ENCODE measurements around the gene CCDC150.
"Not testable (repeated sequence)": the region's sequence is repeated elsewhere in the genome, so short reads cannot be mapped to it uniquely, and the experiment has no call there.

The CCDC150 gene

DNA sequence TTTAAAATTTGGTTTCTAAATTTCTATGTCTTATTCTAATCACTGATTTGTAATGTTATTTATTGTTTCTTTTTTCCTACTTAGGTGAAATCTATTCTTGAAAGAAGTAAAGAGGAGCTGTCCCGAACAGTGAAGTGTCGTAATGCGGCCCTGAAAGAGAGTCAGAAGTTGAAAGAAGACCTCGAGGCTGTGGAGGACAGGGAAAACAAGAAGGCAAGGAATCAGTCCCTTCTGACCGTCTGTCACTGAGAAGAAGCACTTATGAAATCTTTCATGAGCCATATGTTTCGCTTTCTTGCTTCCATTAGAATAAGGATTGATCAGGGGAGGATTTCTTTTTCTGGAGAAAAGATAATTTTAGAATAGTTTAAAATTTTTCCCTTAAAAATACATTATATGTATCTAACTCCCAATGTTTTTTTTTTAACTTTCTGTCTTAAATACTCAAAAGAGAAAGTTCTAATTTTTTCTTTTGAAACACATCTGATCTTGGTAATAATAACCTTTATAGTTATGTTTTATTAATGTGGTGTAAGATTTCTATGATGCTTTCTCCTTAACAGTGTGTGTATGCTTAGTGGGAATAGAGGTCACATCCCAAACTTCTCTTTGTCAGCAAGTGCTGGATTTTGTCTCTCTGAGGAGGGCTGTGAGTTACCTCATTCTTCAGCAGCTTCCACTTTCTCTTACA lies 79.0 kb downstream of the CCDC150 start:
- no peak for DNase-seq

DNA sequence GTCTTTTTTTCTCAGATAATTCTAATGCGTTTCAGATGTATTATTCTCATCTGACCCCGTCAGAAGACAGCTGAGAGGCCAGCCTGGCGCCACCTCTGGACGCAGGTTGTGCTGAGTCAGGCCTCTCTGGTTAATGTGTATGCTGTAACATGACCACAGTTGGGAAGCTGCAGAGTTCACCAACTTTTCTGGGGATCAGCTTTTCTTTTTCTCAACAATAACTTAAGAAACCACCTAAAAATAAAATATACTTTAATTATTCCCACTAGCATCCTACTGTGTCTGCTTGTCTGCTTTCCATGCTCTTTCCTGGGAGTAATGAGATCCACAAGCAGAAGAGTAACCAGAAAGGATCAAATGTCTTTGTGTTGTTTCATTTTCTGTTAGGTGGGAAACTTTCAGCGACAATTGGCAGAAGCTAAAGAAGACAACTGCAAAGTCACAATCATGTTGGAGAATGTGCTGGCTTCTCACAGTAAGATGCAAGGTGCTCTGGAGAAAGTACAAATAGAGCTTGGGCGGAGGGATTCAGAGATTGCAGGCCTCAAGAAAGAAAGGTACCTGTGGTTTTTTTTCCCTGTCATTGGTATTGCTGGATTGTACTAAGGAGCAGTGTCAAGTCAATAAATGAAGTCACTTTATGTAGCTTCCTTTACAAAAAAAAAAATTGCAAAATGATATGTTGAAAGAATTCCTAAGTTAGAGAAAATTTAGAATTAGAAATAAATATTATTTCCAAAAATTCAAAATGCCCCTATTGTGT lies 79.8 kb downstream of the CCDC150 start:
- peak; percentile 24 for DNase-seq

DNA sequence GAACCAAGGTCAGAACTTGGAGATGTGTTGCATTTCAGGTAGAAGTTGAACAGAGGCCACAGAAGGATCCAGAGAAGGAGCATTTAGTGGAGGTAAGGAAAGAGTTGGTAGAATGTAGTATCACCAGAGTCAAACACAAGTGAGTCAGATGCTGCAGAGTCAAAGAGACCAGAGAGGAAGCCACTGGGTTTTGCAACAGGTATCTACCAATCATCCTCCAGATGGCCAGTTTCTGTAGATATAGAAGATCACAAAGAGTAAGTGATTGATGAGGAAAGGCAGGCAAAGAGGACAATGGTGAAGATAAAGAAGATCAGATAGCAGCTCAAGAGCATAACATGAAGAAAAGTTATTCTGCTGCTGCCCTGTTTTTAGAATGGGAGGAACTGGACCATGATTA lies 84.1 kb downstream of the CCDC150 start:
- no peak for DNase-seq

DNA sequence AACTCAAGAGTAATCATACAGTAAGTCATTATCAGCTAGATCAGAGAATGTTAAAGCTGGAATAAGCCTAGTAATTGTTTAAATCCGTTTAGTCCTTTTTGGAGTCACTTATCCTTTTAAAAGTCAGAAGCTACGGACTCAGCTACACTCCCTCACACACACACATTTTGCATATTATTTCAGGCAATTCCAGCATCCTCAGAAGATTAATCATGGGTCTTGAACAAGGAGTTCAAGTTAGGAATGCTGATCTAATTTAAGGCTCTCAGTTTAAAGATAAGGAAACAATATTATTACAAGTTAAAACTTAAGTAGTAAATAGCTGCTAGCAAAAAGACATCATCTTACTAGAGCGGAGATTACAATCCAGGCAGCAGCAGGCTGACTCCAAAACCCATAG lies 85.7 kb downstream of the CCDC150 start:
- no peak for DNase-seq

DNA sequence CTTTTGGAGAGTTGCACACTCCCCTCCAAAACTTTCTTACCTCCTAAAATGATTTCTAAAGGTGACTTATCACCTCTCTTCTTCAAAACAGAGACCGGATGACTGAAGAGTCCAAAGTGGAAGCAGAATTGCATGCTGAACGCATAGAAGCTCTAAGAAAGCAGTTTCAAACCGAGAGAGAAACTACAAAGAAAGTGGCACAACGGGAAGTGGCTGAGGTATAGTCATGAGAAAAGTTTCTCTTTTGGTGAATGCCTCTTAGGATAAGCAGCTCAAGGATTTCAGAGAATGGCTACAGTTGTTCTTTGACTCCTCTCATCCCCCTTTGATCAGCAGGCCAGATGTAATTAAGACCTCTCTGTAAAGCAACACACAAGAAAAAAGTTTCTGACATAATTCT lies 86.4 kb downstream of the CCDC150 start:
- DNase-seq, result no peak

DNA sequence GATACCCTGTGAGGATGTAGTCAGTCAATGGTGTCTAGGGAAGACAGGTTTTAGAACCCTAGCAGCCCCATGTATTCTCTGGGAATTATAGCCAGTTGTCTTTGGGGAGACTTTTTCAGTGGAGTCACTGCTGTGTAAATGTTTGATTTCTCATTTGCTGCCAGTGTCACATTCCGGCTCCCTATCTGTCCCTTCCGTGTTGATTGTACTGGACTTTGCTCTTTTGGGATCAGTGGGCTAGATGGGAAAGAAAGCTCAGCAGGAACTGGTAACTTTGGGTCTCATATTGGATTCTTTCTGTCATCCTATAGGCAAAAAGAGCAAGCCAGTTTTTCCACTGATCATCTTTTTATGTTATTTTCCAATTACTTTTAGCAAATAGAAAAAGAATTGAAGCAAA lies 89.9 kb downstream of the CCDC150 start:
- no peak for DNase-seq

DNA sequence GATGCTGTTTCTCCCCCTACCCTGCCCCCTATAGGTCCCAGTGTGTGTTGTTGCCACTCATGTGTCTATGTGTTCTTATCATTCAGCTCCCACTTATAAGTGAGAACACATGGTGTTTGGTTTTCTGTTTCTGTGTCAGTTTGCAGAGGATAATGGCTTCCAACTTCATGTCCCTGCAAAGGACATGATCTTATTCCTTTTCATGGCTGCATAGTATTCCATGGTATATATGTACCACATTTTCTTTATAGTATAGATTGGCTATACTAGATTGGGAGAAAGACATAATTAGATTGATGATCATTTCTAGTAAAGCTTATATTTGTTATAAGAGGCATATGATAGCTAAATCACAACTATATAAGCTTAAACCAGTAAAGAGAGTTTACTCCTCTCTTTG lies 97.1 kb downstream of the CCDC150 start:
- DNase-seq, result not testable (repeated sequence)

DNA sequence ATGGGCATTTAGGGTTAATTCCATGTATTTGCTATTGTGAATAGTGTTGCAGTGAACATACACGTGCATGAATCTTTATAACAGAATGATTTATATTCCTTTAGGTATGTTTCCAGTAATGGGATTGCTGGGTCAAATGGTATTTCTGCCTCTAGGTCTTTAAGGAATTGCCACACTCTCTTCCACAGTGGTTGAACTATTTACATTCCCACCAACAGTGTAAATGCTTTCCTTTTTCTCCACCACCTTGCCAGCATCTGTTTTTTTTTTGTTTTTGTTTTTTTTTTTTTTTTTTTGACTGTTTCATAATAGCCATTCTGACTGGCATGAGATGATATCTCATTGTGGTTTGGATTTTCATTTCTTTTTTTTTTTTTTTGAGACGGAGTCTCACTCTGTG lies 97.5 kb downstream of the CCDC150 start:
- no peak for DNase-seq

DNA sequence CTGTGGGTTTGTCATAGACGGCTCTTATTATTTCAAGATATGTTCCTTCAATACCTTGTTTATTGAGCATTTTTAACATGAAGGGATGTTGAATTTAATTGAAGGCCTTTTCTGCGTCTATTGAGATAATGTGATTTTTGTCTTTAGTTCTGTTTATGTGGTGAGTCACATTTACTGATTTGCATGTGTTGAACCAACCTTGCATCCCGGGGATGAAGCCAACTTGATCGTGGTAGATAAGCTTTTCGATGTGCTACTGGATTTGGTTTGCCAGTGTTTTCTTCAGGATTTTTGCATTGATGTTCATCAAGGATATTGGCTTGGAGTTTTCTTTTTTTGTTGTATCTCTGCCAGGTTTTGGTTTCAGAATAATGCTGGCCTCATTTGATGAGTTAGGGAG lies 99.5 kb downstream of the CCDC150 start:
- no peak for DNase-seq

DNA sequence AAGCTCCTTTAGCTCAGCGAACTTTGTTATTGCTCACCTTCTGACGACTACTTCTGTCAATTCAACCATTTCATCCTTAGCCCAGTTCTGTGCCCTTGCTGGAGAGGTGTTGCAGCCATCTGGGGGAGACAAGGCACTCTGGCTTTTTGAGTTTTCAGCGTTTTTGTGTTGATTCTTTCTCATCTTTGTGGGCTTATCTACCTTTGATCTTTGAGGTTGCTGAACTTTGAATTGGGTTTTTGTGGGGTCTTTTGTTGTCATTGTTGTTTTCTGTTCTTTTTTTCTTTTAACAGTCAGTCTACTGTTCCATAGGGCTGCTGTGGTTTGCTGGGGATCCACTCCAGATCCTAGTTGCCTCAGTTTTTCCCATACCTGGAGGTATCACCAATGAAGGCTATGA lies 102.7 kb downstream of the CCDC150 start:
- DNase-seq, result no peak

DNA sequence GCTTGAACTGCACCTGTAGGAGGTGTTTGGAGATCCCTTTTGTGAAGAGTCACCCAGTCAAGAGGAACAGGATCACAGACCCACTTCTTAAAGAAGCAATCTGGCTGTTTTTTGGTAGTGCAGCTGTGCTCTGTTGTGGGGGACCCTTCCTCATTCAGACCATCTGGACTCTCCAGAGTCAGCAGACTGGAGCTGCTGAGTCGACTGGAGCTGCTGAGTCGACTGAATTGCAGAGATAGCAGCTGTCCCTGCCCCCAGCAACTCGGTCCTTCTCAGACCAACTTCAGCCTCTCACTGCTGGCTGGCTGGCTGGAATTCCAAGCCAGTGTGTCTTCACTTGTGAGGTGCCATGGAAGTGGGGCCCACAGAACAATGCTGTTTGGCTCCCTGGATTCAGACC lies 103.2 kb downstream of the CCDC150 start:
- no peak for DNase-seq

DNA sequence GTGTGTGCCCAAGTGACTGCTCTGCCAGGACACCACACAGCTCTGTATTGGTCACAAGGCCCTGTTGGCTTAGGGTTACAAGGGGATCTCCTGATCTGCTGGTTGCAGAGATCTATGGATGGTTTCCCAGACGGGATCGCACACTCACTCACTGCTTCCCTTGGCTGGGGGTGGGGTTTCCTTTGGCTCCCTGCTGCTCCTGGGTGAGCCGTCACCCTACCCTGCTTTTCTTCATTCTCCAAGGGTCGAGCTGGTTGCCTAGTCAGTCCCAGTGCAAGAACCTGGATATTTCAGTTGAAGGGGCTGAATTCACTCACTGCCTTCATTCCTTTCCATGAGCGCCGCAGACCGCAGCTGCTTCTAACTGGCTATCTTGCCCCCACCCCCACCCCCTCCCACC lies 103.7 kb downstream of the CCDC150 start:
- no peak for DNase-seq

DNA sequence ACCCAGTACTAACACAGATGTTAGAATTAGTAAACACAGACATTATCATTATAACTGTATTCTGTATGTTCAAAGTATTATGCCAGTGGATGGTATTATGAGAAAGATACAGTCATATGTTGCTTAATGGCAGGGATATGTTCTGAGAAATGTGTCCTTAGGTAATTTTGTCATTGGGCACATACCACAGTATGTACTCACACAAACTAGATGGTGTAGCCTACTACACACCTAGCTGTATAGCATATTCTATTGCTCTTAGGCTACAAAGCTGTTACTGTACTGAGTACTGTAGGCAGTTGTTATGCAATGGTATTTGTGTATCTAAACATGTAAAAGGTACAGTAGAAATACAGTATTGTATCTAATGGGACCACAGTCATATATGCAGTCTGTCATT lies 106.2 kb downstream of the CCDC150 start:
- no peak for DNase-seq

DNA sequence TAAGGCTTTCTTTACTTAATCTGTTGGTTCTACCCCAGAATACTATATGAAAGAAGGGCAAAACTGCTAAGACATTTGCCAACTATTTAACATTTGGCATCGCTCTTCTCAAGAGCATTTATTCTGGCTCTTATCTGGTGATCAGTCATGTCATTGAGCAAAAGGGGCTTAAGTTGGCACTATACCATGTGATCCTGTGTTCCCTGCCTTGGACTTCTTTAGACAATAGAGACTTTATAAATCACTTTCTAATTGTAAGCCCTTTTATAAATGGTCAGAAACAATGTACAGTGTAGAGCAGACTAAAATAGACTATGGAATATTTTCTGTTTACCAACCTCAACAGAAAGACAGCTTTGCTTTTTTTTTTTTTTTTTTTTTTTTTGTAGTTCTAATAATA lies 107.9 kb downstream of the CCDC150 start:
- DNase-seq, result no peak

DNA sequence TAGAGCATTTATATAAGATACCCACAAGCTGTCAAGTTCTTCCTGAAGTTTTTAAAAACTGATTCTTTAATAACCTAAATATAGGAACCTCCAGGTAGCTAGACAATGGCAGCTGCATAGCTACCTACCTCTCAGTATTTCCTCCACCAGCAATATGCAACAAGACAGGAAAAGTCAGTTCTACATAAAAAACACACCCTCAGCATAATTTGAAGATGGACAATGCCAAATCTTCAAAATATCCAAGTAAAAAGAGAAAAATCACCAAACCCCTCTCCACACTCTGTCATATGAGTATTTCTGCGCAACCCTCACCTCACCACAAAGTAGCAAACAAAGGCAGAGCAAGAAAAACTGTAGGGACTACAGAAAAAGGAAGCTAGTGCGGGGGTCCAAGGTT lies 108.6 kb downstream of the CCDC150 start:
- DNase-seq, result no peak

DNA sequence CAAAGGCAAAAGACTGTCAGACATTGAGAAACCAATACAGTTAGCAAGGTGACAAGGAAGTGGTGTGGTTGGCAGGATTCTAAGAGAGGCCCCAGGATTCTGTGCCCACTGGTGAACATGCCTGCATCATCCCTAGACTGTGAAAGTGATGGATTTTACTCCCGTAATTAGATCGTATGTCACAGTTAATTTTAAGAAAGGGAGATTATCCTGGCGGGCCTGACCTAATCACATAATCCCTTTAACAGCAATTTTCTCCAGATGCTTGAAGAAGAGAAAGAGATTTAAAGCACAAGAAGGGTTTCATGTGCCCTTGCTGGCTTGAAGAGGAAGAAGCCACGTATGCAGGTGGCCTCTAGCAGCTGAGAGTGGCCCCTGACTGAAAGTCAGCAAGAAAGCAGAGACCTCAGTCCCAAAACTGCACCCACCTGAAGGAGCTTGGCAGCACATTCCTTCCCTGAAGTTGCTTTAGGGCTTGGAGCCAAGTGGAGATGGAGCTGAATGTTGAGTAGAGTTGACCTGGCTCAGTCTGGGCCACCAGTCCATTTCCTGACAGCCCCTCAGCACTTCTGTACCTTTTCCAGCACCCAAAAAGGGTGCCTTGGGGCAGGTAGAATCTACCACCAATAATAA lies 110.9 kb downstream of the CCDC150 start:
- DNase-seq, result no peak

DNA sequence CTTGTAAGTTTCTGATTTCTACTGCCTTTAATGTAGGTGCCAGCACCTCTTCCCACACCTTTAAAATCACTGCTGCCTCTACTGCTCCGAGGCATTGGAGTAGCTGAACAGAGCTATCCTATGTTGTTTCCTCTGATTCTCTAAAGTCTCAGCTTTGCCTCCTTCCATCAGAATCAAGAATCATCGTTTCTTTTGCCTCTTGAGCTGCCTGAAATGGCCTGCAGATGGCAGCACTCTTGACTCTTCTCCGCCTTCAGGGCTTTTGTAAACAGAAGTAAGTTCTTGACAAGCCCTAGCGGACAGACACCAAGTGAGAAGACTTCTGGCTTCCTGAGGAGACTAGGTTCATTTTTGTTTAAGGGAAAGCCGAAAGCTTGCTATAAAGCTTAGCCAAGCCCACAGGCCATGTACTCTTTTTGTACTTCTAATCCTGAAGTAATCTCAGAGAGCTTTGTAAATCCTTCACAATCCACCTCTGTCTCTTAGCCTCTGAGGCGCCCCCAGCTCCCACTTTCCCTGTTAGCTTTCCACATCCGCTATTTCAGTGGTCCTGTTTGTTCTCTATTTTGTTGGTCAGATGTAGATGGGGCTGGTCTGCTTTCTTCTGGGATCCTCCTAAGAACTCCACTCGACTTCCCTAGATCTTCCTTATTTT lies 111.6 kb downstream of the CCDC150 start:
- DNase-seq, result peak; percentile 3

DNA sequence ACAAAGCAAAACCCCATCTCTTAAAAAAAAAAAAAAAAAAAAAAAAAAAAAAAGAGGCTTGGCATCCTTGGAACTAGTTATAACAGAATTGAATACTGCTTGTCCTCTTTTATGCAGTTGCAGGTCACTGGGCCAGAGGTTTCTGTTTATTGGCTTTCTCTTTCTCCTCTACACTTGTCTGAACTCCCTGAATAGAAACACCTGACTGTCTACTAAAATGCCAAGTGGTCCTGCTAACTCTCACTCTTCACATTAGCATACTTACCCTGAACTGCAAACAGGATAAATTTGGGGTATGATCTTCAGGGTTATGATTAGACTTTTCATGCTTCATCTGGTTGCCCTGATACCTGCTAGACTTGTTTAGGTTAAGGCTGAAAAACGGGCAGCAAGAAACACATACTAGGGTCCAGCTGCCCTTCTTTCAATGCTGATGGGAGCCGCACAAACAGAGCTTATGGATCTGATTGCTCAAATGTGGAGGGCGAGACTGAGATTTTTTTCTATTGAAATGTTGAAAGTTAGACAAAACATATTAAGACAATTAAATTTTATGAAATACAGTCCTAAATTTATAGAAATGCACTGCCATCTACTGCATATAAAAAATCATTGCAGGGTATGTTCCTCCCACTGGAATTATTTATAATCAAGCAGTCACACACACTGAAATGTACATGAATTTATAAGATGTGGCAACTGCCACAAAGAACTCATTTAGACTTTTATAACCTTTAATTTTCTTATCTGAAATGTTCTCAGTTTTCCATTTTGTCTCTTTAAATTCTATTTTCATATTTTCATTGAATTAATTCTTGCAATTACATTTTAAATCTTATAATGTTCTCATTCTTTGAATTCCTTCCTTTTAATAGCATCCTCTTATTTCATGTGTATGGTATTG lies 119.2 kb downstream of the CCDC150 start:
- no peak for DNase-seq

DNA sequence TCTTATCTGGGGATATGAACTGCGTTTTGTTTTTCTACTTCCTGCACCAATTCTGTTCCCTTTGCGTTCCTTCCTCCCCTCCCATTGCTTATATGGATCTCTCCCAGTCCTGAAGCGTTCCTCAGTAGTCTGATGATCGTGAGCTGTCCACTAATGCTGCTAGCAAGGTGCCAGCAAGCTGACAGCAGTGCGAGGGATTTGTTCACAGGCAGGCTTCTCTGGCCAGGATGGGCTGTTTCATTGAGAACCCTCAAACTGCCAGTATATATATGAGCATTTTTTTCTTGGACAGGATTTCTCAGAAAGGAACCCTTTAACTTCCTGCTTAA lies 119.8 kb downstream of the CCDC150 start:
- DNase-seq, result no peak

DNA sequence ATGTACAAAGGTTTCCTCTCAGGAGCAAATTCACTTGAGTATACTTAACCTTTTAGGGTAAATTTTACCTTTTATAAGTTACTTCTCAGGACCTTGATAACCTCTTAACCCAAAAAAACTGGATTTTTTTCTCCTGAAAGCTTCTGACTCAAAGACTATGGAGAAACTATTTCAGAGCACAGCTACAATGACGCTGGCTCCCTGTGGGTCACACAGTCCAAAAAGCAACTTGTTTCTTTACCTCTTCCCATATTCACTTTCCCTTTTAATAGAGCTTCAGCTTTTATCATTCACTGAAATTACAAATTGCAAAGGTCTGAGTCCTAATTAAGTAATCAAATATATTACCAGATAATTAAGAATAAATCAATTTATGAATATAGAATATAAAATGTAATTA lies 127.6 kb downstream of the CCDC150 start:
- DNase-seq, result no peak

All from SHP77 treated with DMSO at 0.1 percent for 48 hours (cell line).